Cardiac septum (tissue), 1 donor: ENCODE results near the gene TMEM131. TPM values are rescaled to one million over a fixed set of nuclear protein-coding genes. Genes with fewer than 3 reads are reported as not detected.
A peak's percentile ranks its signal among the peaks of the same experiment; 100 is the strongest.

Experiments
- DNase-seq: peaks from one replicate; pipeline ENCODE4 v3.0.0-alpha.2; 2020; ENCODE audit warnings: low spot score
- intact Hi-C: fragments of 100-400 bp; cut with DNase I; formaldehyde crosslinking; loops from one replicate; pipeline ENCODE4 v1.14.0; 2022
- total RNA-seq: library from RNA; stranded (reverse); fragmentation: NEBNext Ultra II Directional; extraction: Animal tissue kit (Norgen Biotek cat#: 25700); gene quantifications from one replicate; pipeline ENCODE4 v1.2.1, GENCODE V29; 2021
- donor health status: DM: no; HTN: no; CAD: no.

The TMEM131 gene
- total RNA-seq, 1 donor from 2014 or later: 28.6 TPM

DNA sequence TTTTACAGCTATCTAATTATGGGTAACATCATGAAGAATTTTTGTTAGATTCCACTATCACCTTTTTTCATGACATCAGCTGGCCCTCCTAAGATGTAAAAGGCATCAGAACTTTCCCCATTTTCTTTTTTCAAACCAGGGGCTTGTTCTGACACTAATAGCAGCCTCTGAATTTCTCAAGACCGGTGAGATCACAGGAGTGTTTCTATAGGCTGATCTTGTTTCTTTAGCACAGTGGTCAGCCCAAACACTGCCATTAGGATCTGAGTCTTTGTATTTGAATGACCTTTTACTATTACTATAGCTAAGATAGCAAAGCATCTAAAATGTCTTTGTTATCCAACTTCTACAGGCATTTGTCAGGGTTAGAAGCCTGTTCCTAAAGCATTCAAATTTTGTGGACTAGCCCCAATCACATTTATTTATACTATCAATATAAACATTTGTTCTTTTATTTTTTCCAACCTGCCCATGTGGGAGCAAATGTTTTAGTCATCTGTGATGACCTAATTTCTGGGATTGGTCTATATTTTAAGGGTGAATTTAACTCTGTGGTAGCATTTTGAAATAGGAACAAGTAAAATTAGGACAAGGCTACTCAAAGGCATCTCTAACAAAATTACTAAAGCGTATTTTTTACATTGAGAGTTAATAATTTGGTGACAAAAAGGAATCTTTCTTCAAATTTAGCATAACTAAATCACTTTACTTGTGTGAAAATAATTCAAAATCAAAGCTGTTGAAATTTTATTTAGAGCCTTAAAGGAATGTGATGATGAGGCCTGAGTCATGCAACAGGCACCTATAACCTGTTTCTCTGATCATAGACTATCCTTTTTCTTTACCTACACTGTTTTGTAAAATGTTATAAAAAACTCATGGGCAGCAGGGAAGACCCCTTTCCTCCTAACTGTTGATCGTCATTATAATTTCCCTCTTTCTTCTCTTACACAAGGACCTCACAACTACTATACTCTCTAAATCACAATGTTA lies 243.1 kb downstream of the TMEM131 start:
- no peak for DNase-seq
- intact Hi-C loops: no loop called here

DNA sequence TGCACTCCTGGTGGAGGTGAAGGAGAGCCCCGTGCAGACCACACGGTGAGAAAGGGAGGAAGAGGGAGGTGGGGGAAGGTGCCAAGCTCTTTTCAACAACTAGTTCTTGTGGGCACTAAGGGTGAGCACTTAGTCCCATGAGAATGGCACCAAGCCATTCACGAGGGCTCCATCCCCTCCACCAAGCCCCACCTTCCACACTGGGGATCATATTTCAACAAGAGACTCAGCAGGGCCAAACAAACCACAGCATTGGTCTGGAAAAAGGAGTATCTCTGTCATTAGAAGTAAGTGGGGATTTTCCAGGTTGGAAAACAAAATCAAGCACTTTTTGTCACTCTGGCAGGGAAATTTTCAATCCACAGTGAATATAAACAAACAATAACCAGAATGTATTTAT lies 244.0 kb downstream of the TMEM131 start:
- DNase-seq: no peak
- intact Hi-C loops: no loop called here

DNA sequence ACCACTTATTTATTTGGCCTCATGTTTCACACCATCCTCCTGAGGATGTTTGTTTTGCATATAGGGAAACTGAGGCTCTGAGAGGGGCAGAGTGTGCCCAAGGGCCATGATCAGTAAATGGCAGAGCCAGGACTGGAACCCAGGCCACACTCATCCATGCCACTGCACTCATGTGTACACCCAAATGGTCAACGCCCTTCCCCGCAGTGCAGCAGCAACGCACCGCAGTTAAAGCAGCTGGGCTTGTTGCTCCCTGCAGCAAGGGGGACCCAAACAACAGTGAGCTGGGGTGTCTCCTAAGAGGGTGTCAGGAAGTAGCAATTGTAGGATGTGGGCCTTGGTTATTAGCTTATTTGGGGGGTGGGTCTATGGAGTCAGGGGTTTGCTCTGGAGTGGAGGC lies 245.7 kb downstream of the TMEM131 start:
- intact Hi-C loops: no loop called here
- no peak for DNase-seq

DNA sequence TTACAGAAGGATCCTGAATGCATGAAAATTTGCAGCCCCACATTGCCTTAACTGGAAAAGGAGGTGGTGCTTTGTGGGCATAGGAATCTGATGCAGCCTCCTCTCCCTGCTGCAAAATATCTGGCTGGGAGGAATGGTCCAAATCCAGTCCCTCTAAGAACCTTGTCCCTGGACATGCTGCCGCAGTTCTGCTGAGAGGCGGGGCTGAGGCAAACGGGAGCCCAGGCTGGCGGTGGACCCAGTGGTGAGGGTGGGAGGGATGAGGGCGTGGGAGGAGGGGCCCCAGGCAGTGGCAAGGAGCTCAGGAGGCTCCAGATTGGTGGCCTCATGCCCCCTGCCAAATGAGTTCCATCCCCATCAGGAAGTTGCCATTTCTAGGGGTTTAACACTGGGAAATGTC lies 246.2 kb downstream of the TMEM131 start:
- intact Hi-C loops: no loop called here
- DNase-seq: no peak

DNA sequence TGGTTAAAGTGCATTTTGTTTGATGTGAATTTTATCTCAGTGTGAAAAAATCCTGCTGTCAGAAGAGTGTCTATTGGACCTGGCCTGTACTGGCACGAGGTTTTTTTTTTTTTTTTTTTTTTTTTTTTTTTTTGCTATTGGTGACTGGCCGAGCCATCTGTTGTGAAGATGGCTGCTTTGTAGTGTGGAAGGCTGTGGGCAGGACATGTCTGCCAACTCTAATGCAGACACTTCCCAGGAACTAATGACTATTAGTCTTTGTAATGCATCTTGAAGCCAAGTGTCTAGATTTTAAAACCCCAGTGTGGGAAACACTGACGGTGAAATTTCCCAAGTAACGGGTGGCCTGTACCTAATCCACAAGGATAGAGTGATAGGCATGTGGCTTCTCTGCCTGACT lies 248.0 kb downstream of the TMEM131 start:
- no peak for DNase-seq
- intact Hi-C loops: loop anchor here (1.0 kb wide), 1 partner anchor 37 kb away; no protein-coding TSS in a partner anchor

DNA sequence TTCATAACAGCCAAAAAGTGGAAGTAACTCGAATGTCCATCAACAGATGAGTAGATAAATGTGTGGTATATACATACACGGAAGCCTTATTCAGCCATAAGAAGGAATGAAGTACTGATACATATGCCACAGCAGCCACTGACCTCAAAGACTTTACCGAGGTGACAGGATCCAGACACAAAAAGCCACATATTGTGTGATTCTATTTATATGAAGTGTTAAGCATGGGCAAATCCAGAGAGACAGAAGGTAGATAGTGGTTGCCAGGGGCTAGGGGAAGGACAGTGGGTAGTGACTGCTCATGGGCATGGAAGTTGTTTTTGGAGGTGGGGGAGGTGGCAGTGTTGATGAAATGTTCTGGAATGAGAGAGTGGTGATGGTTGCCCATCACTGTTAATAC lies 248.5 kb downstream of the TMEM131 start:
- DNase-seq: no peak
- intact Hi-C loops: no loop called here

DNA sequence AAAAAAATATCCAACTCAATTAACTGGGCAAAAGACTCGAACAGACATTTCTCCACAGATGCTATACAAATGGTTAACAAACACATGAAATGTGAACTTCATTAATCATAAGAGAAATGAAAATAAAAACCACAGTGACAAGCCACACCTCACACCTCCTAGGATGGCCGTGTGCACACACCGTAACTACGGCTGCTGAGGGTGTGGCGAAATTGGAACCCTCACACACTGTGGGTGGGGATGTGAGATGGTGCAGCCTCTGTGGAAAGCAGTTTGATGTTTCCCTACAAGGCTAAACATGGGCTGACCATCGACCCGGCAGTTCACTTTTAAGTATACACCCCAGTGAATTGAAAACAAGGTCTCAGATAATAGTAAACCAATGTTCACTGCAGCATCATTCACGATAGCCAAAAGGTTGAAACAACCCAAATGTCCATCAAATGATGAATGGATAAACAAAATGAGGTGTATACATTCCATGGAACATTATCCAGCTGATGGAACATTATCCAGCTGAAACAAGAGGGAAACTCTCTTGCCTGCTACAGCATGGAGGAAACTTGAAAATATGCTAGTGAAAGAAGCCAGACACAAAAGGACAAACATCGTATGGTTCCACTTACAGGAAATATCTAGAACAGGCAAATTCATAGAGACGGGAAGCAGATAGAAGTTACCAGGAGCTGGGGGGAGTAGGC lies 250.1 kb downstream of the TMEM131 start:
- intact Hi-C loops: no loop called here
- peak; percentile 41 for DNase-seq

DNA sequence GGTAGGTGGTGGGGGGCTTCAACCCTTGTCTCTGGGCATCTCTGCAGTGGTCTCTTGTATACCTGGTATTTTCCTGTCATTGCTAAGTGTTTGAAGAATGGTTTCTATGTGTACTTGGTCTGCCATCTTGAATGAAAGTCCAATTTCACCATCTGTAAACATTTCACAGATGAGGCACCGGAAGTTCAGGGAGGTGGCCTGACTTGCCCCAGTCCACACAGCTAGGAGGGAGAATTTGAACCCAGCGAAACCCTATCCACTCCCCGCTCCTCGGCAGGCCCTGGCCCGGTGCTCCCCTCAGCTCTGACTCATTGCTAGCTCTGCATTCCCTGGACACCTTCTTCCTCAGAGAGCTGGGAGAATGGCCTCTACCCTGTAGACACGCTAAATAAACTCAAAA lies 251.8 kb downstream of the TMEM131 start:
- intact Hi-C loops: no loop called here
- peak; percentile 66 for DNase-seq

DNA sequence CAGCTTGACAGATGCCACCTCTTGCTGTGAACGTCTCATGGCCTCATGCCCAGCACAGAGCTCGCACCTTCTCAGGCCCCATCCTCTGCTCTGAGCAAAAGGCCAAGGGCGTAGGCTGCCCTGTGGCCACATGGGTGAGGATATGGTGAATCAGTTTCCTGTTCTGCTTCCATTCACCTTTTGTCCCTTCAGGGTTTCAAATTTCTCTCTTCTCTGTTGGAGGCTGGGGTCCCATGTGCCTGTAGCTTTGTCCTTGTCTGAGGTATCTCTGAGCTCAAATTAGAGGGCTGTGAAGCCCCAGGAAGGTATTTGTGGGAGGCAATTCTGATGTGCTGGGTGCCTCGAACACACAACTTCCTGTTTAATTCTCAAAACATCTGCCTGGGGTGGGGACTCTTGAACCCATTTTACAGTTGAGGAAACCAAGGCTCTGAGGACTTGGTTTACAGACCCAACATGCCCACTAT lies 253.3 kb downstream of the TMEM131 start:
- intact Hi-C loops: no loop called here
- DNase-seq: peak; percentile 44

DNA sequence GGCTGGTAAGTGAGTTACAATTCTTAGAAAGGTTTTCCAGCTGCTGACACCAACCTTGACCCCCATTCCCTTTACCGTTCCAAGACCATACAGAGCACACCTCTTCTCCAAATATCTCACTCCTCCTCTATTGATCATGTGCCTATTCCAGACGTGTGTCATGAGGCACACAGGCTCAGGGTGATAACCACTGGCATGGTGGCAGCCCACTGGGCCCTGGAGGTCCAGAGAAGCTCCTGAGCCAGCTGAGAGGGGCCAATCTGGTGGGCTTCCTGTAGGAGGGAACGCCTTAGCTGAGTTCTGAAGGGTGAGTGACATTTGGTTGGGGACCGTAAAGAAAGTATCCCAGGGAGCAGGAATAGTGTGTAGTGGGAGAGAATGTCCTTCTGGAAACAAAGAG lies 254.1 kb downstream of the TMEM131 start:
- no peak for DNase-seq
- intact Hi-C loops: no loop called here

DNA sequence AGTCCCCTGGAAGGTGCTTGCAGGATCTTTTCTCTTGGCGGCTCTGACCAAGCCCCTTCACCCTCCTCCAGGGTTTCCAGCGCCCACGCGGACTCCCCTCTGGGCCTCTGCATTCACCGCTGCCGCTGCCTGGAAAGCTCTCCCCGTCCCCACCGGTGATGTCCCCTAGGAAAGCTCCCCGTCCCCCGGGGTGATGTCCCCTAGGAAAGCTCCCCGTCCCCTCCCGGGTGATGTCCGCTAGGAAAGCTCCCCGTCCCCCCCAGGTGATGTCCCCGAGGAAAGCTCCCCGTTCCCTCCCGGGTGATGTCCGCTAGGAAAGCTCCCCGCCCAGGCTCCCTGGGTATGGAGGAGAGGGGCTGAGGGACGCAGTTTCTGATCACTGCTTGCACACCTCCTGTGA lies 254.5 kb downstream of the TMEM131 start:
- intact Hi-C loops: no loop called here
- peak; percentile 66 for DNase-seq

DNA sequence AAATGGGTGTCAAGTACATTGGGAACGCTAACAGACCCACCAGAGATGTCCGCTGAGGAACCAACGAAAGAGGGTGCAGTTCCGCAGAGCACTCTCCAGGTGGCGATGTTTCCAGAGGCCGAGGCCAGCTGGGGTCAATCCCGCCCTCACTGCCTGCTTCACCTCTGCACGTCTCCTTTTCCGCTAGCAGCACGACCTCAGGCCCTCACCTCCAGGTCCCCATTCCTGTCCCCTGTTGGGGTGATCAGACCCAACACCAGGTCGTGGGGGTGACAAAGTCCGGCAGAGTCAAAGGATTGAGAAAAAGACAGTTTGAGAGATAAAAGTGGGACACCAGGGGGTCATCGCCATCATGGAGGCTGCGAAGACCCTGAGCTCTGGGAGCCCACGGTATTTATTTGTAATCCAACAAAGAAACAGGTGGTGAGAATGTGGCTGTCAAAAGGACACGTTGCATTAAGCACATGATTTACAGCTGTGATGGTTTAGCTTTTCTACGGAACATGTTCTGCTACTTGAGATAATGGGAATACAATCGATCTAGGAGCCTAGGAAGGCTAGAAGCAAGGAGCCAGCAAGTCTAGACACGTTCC lies 255.1 kb downstream of the TMEM131 start:
- peak; percentile 73 for DNase-seq
- intact Hi-C loops: no loop called here

DNA sequence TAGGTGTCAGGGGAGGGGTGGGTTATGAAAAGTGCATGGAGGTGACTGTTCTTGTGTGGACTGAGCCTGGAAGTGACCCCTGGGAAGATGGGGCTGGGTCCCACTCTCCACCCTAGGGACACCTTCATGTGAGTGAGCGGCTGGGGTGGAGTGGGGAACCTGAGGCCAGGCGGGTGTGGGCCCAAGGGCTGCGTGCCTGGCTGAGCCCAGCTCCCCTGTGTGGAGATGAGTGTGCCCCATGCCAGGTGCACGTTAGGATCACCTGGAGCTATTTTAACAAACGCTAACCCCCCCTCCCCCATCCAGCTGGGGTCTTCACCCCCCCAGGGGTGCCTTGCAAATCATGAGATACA lies 255.9 kb downstream of the TMEM131 start:
- DNase-seq: peak; percentile 50
- intact Hi-C loops: no loop called here

DNA sequence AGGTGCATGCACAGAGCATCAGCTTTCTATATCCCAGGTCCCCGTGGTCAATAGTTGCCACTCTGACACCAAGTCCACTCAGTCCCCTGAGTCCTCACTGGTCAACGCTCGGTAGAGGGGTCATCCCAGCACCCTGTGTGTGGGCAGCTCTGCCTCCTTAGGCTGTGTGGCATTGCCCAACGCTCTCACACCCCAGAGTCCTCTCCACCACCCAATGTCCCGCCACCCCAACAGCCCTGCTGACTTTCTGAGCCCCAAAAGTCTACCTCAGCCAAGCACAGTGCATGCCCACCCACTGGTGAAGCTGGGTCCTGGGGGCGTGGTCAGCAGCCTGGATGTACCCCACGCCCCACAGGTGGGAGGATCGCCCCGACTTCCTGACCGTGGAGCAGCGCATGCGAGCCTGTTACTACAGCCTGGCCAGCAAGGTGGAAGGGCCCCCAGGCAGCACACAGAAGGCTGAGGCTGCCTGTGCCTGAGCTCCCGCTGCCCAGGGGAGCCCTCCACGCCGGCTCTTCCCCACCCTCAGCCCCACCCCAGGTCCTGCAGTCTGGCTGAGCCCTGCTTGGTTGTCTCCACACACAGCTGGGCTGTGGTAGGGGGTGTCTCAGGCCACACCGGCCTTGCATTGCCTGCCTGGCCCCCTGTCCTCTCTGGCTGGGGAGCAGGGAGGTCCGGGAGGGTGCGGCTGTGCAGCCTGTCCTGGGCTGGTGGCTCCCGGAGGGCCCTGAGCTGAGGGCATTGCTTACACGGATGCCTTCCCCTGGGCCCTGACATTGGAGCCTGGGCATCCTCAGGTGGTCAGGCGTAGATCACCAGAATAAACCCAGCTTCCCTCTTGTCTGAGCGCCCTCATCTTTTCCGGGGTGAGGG lies 256.5 kb downstream of the TMEM131 start:
- peak; percentile 44 for DNase-seq
- intact Hi-C loops: no loop called here

DNA sequence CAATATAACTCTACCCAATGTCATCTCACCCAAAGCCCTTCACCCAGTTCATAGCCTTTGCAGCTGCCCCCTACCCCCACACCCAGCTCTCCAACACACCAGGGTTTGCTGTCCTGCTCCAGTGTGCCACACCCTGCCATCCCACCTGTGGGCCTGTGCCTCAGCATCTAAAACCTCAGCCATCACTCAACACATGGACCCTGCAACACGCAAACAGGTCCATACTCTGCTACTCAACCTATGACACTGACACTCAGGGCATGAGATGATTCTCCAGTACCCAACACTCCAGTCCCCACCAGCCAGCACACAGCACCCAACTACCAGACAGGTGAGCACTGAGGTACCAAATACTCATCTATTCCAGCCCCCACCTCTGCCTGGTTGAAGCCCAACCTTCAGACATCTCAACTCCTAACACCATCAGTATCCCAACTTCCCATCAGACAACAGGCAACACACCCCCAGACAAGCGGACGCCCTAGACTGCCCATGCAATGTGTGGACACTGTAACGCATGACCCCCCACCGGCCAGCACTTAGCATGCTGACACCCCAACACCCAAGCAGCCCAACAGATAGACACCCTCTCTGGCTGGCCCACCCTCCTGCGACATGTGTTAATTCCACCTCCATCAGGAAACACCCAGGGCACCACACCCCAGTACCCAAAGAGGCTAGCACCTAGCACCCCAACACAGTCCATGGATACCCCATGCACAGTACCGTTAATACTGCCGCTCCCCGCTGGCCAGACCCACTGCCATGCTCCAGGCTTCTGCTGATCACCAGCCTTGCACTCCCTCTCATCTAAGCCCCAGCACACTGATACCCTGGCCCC lies 257.3 kb downstream of the TMEM131 start:
- intact Hi-C loops: no loop called here
- peak; percentile 56 for DNase-seq

DNA sequence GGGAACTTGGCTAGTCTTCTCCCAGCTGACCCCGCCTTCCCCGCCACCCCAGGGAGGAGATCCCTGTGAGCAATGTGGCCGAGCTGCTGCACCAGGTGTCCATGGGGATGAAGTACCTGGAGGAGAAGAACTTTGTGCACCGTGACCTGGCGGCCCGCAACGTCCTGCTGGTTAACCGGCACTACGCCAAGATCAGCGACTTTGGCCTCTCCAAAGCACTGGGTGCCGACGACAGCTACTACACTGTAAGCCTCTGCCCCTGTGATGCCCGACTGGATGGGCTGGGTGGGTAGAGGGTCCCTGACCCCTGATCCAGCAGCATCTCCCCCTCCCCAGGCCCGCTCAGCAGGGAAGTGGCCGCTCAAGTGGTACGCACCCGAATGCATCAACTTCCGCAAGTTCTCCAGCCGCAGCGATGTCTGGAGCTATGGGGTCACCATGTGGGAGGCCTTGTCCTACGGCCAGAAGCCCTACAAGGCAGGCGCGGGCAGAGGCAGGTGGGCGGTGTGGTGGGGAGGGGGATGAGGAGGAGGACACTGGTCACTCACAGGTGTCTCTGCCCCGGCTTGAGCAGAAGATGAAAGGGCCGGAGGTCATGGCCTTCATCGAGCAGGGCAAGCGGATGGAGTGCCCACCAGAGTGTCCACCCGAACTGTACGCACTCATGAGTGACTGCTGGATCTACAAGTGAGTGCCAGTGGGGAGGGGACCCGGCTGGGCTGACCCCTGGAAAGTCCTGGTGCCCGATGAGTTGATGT lies 258.1 kb downstream of the TMEM131 start:
- intact Hi-C loops: no loop called here
- peak; percentile 66 for DNase-seq

DNA sequence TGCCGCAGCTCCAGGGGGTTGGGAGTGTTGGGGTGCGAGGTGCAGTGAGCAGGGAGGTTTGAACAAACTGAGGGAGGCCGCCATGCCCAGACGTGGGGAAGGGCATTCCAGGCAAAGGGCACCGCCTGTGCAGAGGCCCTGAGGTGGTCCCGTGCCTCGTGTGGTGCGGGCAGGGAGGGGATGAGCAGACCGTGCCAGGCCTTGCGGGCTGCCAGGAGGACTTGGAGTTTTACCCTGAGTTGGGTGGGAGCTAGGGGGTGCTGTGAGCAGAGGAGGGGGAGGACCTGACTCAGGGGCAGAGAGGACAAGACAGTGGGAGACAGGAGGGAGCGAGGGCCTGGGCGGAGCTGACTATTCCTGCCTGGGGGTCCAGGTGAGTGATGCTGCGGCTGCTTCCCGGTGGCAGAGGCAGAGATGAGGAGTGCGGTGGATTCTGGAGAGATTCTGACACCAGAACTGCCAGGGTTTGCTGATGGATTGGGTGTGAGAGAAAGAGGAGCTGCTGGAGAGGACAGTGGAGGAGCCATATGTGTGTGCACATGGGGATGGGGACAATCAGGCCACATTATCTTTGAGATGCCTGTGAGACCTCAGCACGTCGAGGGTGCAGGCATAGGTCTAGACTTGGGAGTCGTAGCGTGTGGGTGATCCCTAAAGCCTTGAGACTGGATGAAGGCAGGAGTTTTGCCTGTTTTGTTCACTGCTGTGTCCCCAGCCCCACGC lies 259.0 kb downstream of the TMEM131 start:
- DNase-seq: peak; percentile 60
- intact Hi-C loops: no loop called here
